ENCODE data around the gene ADORA1.

ADORA1 gene

GRCh38 chr1:203207751-203208150 lies 80.2 kb downstream of the ADORA1 start:
- no peak for DNase-seq (ENCODE audit: low read depth, low spot score)
- in situ Hi-C loops (cut with HindIII; ENCODE audit: low sequenced_read_pairs): no loop called here
- TF ChIP-seq, protein P1, sequence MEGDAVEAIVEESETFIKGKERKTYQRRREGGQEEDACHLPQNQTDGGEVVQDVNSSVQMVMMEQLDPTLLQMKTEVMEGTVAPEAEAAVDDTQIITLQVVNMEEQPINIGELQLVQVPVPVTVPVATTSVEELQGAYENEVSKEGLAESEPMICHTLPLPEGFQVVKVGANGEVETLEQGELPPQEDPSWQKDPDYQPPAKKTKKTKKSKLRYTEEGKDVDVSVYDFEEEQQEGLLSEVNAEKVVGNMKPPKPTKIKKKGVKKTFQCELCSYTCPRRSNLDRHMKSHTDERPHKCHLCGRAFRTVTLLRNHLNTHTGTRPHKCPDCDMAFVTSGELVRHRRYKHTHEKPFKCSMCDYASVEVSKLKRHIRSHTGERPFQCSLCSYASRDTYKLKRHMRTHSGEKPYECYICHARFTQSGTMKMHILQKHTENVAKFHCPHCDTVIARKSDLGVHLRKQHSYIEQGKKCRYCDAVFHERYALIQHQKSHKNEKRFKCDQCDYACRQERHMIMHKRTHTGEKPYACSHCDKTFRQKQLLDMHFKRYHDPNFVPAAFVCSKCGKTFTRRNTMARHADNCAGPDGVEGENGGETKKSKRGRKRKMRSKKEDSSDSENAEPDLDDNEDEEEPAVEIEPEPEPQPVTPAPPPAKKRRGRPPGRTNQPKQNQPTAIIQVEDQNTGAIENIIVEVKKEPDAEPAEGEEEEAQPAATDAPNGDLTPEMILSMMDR (IDR thresholded peaks at IDR 0.05; ENCODE audit: low read depth, low read length): no peak
- no peak overlapping the region for H3K4me3 ChIP-seq (ENCODE audit: low read depth, low read length)

GRCh38 chr1:203208181-203208580 lies 80.7 kb downstream of the ADORA1 start:
- no peak for DNase-seq (ENCODE audit: low read depth, low spot score)
- H3K4me3 ChIP-seq (ENCODE audit: low read depth, low read length): no peak overlapping the region
- in situ Hi-C loops (cut with HindIII; ENCODE audit: low sequenced_read_pairs): no loop called here
- TF ChIP-seq, protein P1 (IDR thresholded peaks at IDR 0.05; ENCODE audit: low read depth, low read length): no peak

GRCh38 chr1:203210350-203210749 lies 82.8 kb downstream of the ADORA1 start:
- TF ChIP-seq, protein P1 (IDR thresholded peaks at IDR 0.05; ENCODE audit: low read depth, low read length): no peak
- in situ Hi-C loops (cut with HindIII; ENCODE audit: low sequenced_read_pairs): no loop called here
- no peak for DNase-seq (ENCODE audit: low read depth, low spot score)
- H3K4me3 ChIP-seq (ENCODE audit: low read depth, low read length): no peak overlapping the region

DNA sequence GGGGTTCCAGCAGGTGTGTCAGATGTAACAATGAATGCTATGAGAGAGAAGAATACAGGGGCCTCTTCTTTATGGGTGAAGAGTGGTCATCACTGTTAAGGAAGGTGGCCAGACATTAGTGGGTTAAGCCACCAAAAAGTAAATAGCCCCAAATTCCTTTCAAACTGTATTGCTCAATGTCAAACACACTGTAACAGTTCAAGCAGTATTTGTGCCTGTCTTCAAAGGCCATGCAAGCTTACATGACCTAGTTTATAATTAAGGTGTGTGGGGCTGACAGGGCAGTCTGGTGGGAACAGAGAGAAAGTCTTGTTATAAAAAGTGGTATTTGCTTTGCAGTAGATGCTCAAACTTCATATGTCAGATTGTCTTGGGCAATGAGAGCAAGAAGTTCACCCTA lies 83.5 kb downstream of the ADORA1 start:
- H3K4me3 ChIP-seq (ENCODE audit: low read depth, low read length): no peak overlapping the region
- no peak for DNase-seq (ENCODE audit: low read depth, low spot score)
- in situ Hi-C loops (cut with HindIII; ENCODE audit: low sequenced_read_pairs): no loop called here
- TF ChIP-seq, protein P1 (IDR thresholded peaks at IDR 0.05; ENCODE audit: low read depth, low read length): no peak

DNA sequence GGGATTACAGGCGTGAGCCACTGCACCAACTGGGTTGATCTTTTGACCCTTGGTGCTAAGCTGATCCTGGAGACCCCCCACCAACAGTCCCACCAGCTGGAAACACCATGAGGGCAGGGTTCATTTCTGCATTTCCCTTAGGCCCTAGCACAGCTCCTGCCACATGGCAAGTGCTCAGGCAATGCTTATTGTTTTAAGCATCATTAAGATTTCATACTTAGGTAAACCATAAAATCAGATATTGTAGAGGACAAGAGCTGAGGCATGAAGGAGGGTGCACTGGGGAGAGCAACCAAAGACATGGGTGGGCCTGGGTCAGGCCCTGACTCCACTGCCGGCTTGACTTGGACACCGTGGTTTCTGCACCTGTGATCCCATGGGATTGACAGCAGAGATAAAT lies 84.3 kb downstream of the ADORA1 start:
- no peak overlapping the region for H3K4me3 ChIP-seq (ENCODE audit: low read depth, low read length)
- in situ Hi-C loops (cut with HindIII; ENCODE audit: low sequenced_read_pairs): no loop called here
- DNase-seq (ENCODE audit: low read depth, low spot score): no peak
- TF ChIP-seq, protein P1 (IDR thresholded peaks at IDR 0.05; ENCODE audit: low read depth, low read length): no peak

- in situ Hi-C loops (cut with HindIII; ENCODE audit: low sequenced_read_pairs): no loop called here
- no peak for DNase-seq (ENCODE audit: low read depth, low spot score)
- TF ChIP-seq, protein P1 (IDR thresholded peaks at IDR 0.05; ENCODE audit: low read depth, low read length): no peak
- H3K4me3 ChIP-seq (ENCODE audit: low read depth, low read length): no peak overlapping the region
Measured at GRCh38 chr1:203213126-203213525, 85.6 kb downstream of the ADORA1 start.

GRCh38 chr1:203214871-203215270 lies 87.3 kb downstream of the ADORA1 start:
- no peak overlapping the region for H3K4me3 ChIP-seq (ENCODE audit: low read depth, low read length)
- in situ Hi-C loops (cut with HindIII; ENCODE audit: low sequenced_read_pairs): no loop called here
- TF ChIP-seq, protein P1 (IDR thresholded peaks at IDR 0.05; ENCODE audit: low read depth, low read length): no peak
- no peak for DNase-seq (ENCODE audit: low read depth, low spot score)

All from astrocyte of the spinal cord (primary cell).